Measurements from ENCODE around the gene NKAIN4.

The NKAIN4 gene

GRCh38 chr20:63278661-63279060 lies 24.4 kb upstream of the NKAIN4 start:
- no peak for TF ChIP-seq CTCF (IDR thresholded peaks at IDR 0.05; ENCODE audit: extremely low read depth, missing control alignments)
- no peak for DNase-seq (ENCODE audit: low spot score)

GRCh38 chr20:63277466-63278272 lies 23.4 kb upstream of the NKAIN4 start:
- TF ChIP-seq CTCF (IDR thresholded peaks at IDR 0.05; ENCODE audit: extremely low read depth, missing control alignments): no peak
- no peak for DNase-seq (ENCODE audit: low spot score)

GRCh38 chr20:63276956-63277355 lies 22.7 kb upstream of the NKAIN4 start:
- TF ChIP-seq CTCF (IDR thresholded peaks at IDR 0.05; ENCODE audit: extremely low read depth, missing control alignments): no peak
- no peak for DNase-seq (ENCODE audit: low spot score)

GRCh38 chr20:63275825-63276224 lies 21.6 kb upstream of the NKAIN4 start:
- TF ChIP-seq CTCF (IDR thresholded peaks at IDR 0.05; ENCODE audit: extremely low read depth, missing control alignments): no peak
- no peak for DNase-seq (ENCODE audit: low spot score)

- no peak for DNase-seq (ENCODE audit: low spot score)
These were observed 20.3 kb upstream of the NKAIN4 start for GRCh38 chr20:63274381-63275228.

GRCh38 chr20:63273635-63274380 lies 19.5 kb upstream of the NKAIN4 start:
- DNase-seq (ENCODE audit: low spot score): no peak
- no peak for TF ChIP-seq CTCF (IDR thresholded peaks at IDR 0.05; ENCODE audit: extremely low read depth, missing control alignments)

More at GRCh38 chr20:63274381-63275228, 20.3 kb upstream of the NKAIN4 start:
- no peak for TF ChIP-seq CTCF (IDR thresholded peaks at IDR 0.05; ENCODE audit: extremely low read depth, missing control alignments)

Measured in GM20000 (cell line).